ENCODE measurements around the gene RAB3IL1.

Gene RAB3IL1

DNA sequence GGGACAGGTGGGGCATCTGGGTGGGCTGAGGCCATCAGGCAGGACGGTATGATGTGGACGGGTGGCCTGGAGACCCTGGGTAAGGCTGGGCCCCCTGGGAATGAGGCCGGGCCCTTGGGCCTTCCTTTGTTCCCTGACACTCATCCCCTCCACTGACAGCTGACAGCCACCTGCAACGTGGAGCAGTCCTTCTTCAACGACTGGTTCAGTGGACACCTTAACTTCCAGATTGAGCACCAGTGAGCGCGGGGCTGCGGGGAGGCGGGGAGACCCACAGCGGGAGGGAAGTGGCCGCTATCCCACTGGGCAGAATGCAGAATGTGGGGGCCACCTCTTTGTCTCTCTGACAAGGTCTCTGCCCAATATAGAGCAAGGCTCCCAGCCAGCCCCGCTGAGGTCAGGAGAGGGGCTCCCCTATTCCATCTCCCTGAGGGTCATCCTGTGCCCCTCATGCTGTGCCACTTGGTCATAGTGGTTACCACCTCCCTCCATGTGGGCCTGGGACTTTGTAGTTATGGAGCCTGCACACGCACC is 53.8 kb downstream of the RAB3IL1 start:
- DNase-seq = no peak

DNA sequence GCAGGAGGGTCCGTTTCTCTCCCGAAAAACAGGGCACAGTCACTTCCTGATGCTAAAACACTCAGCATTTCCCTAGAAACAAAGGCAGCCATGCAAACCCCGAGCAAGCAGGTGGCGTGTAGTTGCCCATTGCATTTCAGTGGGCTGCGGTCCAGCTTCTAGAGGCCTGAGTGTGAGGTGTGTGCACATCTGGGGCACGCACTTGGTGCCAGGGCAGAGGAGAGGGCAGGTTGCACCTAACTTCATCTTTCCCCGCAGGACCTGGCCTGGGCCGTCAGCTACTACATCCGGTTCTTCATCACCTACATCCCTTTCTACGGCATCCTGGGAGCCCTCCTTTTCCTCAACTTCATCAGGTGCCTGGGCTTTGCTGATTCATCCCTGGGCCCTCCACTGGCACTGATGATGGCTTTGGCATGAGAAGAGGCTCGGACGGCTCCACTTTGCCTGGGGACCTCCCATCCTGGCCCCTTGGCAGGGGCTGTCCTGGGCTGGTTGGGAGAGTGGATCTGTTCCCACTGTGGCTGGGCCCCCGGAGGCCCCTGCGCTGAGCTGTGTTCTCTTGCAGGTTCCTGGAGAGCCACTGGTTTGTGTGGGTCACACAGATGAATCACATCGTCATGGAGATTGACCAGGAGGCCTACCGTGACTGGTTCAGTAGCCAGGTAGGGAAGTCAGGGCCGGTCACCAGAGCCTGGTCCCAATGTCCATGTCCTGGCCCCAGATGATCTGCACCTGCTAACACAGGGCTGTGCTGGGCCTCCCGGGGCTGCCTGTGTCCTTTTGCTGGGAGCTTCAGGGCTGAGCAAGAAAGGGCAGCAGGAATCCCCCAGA is 54.4 kb downstream of the RAB3IL1 start:
- DNase-seq = no peak

DNA sequence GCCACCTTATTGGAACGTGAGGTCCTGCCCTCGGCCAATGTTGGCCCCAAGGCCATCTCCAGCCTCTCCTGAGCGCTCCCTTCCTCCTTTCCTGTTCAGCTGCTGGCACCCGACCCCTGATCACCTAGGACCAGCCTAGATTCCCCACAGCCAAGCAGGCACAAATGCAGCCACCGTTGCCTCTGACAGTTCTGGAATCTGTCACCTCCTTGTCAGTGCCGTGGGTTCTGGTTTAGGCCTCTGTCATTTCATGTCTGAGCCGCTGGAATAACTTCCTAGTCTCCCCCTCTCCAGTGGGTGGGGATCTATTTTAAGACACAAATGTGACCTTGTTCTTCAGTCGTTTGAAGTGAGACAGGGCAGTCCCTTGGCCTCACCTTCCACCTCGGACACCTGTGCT is 55.7 kb downstream of the RAB3IL1 start:
- no peak for DNase-seq

DNA sequence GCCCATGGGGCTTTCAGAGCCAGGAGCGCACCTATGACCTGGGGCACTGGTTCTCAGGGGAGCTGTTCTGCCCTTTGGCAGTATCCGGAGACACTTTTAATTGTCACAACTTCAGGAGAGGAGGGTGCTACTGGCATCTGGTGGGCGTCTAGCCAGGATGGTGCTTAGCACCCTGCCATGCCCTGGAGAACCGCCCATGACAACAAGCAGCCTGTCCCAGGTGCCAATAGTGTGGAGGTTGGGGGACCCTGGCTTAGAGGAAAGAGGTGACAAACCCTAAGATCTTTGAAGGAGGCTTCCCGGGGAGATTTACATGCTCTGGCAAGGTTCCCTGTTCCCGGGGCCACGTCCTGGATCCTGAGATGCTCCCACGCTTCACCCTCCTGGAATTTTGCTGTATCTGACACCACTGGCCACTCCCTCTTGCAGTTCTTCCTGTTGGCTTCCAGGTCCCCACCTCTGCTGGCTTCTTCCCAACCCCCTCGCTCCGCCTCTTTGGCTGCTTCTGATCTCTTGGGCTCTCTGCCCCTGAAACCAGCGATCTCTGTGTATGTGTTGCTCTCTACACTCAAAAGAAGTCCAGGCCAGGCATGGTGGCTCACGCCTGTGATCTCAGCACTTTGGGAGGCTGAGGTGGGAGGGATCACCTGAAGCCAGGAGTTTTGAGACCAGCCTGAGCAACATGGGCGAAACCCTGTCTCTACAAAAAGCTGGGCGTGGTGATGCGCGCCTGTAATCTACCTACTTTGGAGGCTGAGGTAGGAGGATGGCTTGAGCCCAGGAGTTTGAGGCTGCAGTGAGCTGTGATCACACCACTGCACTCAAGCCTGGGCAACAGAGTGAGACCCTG is 57.1 kb downstream of the RAB3IL1 start:
- no peak for DNase-seq

DNA sequence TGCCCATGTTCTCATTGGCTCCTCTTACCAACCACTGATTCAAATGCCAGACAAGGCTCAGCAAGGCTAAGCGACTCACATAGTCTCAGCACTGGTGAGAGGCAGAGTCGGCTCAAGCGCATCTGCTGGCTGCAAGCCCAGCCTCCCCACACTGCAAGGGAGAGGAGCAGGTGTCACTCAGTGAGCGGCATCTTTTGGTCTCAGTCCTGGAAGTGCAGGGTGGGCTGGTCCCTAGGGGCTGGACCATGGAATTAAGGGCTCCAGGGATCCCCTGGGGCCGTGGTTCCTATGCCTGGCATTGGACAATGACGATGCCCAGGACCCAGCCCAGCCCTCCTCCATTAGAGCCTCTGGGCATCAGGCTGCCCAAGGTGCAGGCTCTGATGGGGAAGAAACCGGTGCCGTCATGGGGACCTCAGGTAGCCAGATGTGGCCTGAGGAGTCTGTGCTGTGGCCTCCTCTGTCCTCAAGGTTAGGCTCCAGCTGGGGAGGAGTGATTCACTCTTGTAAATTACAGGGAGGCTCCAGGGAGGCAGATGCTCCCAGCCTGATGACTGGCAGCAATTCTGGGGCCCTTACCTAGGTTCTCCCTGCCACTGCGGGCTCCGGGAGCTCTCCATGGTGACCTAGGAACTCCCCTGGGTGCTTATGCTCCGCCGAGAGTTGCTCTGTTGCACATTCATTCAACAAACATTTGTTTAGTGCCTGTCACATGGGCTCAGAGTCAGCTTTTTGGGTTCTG is 61.3 kb downstream of the RAB3IL1 start:
- no peak for DNase-seq

DNA sequence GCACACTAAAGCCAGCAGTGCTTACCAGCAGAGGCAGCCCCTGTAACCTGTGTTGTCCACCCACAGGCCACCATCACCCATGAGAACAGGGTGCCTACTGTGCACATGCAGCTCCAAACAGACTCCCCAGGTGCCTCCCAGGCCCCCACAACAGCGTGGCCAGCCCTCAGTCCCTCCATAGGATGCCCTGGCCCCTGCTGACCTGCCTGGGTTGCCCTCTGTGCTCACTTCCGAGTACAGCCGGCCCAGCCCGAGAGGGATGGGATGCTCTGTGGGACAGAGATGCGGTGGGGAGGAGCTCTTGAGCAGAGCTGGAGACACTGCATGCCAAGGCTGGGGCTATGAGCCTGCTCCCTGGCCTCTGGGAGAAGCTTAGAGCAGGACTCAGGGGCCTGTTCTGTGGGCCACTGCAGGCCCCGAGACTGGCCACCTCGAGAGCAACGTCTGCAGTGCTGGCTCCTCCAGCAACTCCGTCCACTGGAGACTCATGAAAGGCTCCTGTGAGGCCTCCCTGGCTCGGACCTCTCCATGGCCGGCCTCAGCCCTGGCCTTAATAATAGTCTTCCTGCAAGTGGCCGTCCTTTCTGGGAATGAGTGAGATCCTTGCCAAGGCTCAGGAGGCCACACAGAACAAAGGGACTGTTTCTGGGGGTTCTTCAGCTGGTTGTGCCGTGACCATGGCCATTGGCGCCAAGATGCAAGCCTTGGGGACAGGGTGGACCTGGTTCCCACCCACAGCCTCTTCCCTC is 62.2 kb downstream of the RAB3IL1 start:
- DNase-seq = no peak

DNA sequence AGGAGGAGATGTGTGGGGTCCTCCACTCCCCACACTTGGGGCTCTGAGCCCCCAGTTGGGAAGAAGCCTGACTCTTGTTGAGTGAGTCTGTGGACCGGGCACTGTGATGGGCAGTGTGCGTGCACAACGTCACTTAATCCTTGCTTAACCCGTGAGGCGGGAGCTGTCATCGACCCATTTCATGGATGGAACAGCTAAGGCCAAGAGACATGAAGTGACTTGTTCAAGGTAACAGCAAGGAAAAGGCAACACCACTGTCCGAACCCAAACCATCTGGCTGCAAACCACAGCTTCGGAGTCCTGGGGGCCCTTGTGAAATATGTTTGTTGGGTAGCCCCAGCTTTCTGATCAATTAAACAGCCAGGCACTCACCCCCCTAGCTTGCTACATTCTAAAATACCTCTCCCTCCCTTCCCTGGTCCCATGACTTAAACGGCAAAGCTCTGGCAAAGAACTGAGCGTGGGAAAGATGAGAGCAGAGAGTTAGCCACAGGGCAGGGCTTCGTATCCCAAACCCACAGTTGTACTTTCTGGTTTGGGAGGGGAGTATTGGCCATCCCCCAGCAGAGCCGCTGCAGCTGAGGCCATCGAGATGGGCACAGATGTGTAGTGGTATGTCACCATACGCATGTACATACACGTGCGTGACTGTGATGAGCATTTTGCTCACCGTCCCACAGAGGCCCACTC is 63.0 kb downstream of the RAB3IL1 start:
- no peak for DNase-seq

DNA sequence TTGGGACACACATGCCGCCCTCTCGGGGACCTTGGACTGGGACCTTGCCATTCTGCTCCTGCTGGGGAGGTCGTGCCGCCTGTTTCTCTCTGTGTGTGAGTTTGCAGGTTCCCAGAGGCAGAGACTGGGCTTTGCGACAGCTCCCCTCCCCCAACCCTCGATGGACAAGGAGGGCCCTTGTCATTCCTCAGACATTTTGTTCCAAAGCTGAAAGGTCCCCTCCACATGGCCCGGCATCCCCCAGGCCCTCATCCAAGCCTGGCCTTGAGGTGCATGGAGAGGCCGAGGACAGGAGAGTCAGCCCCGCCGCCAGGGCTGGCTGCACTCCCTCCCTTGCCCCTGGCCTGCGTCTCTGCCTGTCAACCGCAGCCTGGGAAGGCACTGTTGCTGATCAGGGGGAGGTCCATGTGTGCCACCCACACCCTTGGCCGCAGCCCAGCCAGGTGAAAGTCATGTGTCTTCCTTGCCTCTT is 63.6 kb downstream of the RAB3IL1 start:
- no peak for DNase-seq

DNA sequence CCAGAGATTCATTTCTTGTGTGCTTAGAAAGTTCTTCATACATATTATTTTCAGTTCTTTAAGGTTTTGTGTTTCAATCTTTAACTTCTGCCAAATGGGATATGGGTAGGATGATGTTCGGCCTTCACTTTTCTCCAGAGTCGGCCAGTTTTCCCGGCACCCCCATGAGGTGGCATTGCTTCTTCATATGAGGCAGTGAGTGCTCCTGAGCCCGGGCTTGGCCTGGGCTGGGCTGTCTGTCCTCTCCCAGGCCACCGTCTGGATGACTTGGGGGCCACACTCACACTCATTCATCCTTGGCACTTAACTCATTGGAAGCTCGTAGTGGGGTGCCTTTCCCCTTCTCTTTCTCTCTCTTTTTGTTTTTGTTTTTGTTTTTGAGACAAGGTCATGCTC is 65.5 kb downstream of the RAB3IL1 start:
- no peak for DNase-seq

DNA sequence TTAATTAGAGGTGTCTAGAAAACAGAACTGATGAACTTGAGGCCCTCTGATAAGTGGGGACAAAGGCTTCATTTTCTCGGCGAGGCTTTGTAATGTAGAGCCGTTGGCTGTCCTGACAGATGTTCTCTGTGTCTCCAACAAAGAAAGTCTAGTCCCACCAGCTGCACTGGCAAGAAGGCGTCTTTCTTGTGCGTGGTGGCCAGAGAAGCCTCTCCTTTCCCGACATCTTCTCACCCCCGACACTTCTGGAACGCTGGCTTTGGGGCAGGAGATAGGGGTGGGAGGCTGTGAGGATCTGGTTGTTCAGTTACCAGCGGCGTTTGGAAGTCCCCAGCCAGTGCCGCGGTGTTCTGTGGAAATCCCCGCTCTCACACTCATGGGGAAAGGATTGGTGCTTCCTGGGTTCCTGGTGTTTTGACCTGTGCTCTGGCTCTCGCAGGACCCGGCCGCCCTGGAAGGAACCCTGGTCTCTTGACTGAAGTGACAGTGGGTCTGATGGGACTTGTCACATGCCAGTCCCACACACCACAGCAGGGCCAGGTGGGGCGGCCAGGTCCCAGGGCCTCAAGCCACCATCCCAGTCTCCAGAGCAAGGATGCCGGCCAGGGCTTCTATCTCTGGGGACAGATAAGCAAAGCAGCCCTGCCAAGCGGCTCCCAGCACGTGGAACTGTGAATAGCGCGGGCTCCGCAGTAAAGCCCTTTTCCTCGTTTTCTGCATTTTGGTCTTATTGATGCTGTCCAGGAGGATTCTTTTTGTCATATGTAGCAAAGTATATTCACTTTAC is 66.1 kb downstream of the RAB3IL1 start:
- DNase-seq = no peak

DNA sequence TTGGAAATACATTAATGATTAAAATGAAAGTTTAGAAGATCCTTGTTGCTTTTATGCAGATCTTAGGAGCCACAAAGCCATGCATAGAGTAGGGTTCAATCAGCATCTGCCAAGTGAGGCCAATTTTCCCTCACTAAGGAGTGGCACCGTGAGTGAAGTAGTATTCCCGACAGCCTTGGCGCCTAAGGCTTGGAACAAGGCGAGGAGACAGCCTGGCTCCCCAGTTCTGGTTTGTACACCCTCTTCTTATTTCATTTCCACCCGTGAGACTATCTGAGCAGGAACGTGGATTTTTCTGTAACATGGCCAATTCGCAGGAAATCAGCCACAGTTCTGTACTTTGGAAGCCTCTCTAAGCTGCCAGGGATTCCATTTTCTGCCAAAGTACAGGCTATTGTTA is 66.7 kb downstream of the RAB3IL1 start:
- DNase-seq = no peak

DNA sequence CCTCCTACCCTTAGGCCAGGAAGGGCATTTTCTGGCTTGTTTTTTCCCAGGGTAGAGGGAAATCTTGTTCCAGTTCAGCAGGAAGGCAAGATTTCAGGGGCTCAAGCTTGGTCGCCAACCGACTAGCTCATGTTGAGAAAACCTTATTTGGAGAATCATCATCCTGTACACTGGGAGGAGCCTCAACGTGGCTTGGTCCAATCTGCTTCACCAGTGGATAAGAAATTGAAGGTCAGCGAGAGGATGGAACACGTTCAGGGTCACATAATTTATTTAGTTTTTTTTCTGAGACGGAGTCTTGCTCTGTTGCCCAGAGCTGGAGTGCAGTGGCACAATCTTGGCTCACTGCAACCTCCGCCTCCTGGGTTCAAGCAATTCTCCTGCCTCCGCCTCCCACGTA is 68.7 kb downstream of the RAB3IL1 start:
- no peak for DNase-seq

DNA sequence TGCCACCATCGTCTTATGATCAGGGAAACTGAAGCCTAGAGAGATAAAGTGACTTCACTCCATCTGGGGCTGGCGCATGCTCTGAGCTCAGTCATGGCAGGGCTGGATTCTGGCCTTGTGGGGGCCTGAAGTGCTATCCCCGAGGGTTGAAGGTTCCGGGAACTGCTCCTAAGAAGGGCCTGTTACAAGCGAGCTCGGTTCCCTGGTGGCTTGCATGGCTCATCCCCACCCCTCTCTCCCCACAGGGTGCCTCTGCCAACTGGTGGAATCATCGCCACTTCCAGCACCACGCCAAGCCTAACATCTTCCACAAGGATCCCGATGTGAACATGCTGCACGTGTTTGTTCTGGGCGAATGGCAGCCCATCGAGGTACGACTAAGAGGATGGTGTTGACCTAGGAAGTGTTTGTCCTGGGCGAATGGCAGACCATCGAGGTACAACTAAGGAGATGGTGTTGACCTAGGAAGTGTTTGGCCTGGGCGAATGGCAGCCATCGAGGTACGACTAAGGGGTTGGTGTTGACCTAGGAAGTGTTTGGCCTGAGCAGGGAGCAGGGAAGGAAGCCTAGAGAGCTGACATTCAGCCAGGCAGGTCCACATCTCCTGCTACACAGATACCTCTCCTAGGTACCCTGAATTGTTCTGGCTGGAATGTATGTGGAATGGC is 69.3 kb downstream of the RAB3IL1 start:
- no peak for DNase-seq
